Suprapubic skin (tissue), 4 donors: ENCODE results near the gene PRR7. TPM values are rescaled to one million over a fixed set of nuclear protein-coding genes. Genes with fewer than 3 reads are reported as not detected.

ENCODE experiments used
- DNase-seq, 2 donors: peaks; one replicate each; pipeline ENCODE4 v3.0.0-alpha.2; 2019; ENCODE audit warnings: low spot score in 2 of 2
- H3K27ac ChIP-seq: fragments of 200-600 bp; sonication (generic); one replicate; pipeline ENCODE4 v1.5.1; 2019
- H3K27me3 ChIP-seq: fragments of 200-600 bp; sonication (generic); one replicate; pipeline ENCODE4 v1.5.1; 2019
- H3K36me3 ChIP-seq: fragments of 200-600 bp; sonication (generic); one replicate; pipeline ENCODE4 v1.5.1; 2019
- H3K4me1 ChIP-seq: fragments of 200-600 bp; sonication (generic); one replicate; pipeline ENCODE4 v1.5.1; 2019
- H3K4me3 ChIP-seq: fragments of 200-600 bp; sonication (generic); one replicate; pipeline ENCODE4 v1.5.1; 2019; ENCODE audit warnings: mild to moderate bottlenecking
- H3K9me3 ChIP-seq: fragments of 200-600 bp; sonication (generic); one replicate; pipeline ENCODE4 v1.5.1; 2019
- EP300 ChIP-seq: sonication (generic); formaldehyde crosslinking; IDR thresholded peaks from one replicate; pipeline ENCODE4 v1.6.1; 2017; ENCODE audit warnings: antibody characterized with exemption
- POLR2A ChIP-seq, 2 donors: fragments of 450-650 bp; IDR thresholded peaks; one replicate each; pipeline ENCODE4 v1.6.1; 2017; ENCODE audit warnings: antibody characterized with exemption in 2 of 2, mild to moderate bottlenecking in 2 of 2, moderate library complexity in 2 of 2
- POLR2AphosphoS5 ChIP-seq, 3 donors: sonication (generic); formaldehyde crosslinking; IDR thresholded peaks; one replicate each; pipeline ENCODE4 v1.6.1; 2017; ENCODE audit warnings: antibody characterized with exemption in 3 of 3
- WGBS: methylation state at CpG from one replicate; pipeline ENCODE4 v1.1.5; 2018; 5-methylcytosine and 5-hydroxymethylcytosine counted together
- total RNA-seq, 4 donors: library from RNA; depleted of rRNA; stranded (reverse); fragments of >200 nt; gene quantifications; one replicate each; pipeline ENCODE4 v1.1.0, GENCODE V29; 2016
- TF ChIP-seq, protein P1 (sequence below), 2 donors: fragments of 200-600 bp in 1 of 2; fragments of 450-650 bp in 1 of 2; sonication (generic) in 1 of 2; IDR thresholded peaks; one replicate each; pipeline ENCODE4 v1.5.1; 2016 to 2019; ENCODE audit warnings: antibody characterized with exemption in 2 of 2, mild to moderate bottlenecking in 1 of 2, moderate library complexity in 1 of 2

PRR7 gene
- total RNA-seq, 4 donors from 2014 or later: 5.7 to 9.8 (median 7.8) TPM

DNA sequence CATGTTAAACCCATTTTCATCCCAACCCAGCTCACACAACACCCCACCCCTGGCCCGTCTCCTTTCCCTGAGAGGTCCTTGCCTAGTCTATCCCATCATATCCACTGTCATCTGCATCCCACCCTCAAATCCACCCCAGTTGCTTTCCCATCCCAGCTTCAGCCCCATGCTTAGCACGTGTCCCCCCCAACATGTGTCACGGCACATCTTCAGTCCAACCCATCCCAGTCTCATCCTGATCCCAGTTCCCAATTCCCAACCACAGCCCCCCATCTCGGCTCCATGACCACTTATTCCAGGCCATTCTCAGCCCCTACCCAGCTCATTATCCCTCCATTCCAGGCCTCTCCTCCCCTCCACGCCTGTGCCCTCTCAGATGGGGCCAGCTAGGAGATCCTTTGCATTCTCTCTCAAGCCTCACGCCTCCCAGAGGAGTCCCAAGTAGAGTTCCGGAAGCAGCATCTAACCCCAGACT lies 27.4 kb downstream of the PRR7 start:
- no peak for TF ChIP-seq POLR2A (IDR thresholded peaks at IDR 0.05)
- TF ChIP-seq POLR2AphosphoS5 (IDR thresholded peaks at IDR 0.05): no peak
- TF ChIP-seq, protein P1, sequence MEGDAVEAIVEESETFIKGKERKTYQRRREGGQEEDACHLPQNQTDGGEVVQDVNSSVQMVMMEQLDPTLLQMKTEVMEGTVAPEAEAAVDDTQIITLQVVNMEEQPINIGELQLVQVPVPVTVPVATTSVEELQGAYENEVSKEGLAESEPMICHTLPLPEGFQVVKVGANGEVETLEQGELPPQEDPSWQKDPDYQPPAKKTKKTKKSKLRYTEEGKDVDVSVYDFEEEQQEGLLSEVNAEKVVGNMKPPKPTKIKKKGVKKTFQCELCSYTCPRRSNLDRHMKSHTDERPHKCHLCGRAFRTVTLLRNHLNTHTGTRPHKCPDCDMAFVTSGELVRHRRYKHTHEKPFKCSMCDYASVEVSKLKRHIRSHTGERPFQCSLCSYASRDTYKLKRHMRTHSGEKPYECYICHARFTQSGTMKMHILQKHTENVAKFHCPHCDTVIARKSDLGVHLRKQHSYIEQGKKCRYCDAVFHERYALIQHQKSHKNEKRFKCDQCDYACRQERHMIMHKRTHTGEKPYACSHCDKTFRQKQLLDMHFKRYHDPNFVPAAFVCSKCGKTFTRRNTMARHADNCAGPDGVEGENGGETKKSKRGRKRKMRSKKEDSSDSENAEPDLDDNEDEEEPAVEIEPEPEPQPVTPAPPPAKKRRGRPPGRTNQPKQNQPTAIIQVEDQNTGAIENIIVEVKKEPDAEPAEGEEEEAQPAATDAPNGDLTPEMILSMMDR (IDR thresholded peaks at IDR 0.05): no peak
- TF ChIP-seq EP300: no peak
- H3K4me3 ChIP-seq: peak overlapping the region; percentile 85
- WGBS: 60% methylated on average over 7 of the region's 7 CpGs
- no peaks in the 10 kb centered on the region for H3K36me3 ChIP-seq
- peak overlapping the region; percentile 88 for H3K27ac ChIP-seq
- DNase-seq: no peak
- peaks cover 63% of the 10 kb centered on the region for H3K4me1 ChIP-seq
- H3K27me3 ChIP-seq: no peaks in the 10 kb centered on the region
- no peaks in the 10 kb centered on the region for H3K9me3 ChIP-seq

DNA sequence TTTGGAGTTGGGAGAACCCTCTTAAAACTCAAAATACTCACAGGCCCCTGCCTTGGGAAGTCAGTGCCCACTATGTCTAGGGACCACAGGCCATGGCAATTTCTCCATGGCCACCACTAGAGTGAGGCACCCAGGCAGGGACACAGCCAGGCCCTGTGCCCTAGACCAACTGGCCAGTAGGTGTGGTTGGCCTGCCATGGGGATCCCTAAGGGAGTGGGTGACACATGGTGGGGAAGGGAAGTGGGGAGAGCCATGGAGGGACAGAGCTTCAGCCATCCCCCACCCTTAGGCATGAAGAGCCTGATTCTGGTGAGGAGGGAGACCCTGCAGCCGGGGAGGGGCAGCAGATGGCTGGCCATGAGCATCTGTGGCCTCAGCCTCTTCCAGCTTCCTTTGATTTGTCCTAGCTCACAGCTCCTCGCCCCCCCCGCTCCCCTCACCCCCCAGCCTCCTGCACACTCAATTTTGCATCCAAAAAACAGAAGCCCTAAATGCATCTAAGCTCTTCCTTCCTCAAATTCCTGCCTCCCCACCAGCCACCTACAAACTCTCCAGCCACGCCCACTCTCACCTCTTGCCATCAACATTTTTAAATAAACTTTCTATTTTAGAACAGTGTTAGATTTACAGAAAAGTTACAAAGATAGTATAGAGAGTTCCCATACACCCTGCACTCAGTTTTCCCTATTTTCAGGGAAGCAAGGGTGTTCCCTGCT lies 28.4 kb downstream of the PRR7 start:
- Histone ChIP-seq H3K27ac (no peak overlapping the region), H3K9me3 (no peaks in the 10 kb centered on the region), H3K4me3 (no peak overlapping the region), H3K36me3 (no peaks in the 10 kb centered on the region), H3K27me3 (no peaks in the 10 kb centered on the region), H3K4me1 (peaks cover 60% of the 10 kb centered on the region)
- DNase-seq: no peak
- 46% methylated on average over 4 of the region's 4 CpGs for WGBS
- TF ChIP-seq POLR2AphosphoS5 (IDR thresholded peaks at IDR 0.05) (no peak), EP300 (no peak), POLR2A (IDR thresholded peaks at IDR 0.05) (no peak)
- TF ChIP-seq, protein P1 (IDR thresholded peaks at IDR 0.05): no peak

DNA sequence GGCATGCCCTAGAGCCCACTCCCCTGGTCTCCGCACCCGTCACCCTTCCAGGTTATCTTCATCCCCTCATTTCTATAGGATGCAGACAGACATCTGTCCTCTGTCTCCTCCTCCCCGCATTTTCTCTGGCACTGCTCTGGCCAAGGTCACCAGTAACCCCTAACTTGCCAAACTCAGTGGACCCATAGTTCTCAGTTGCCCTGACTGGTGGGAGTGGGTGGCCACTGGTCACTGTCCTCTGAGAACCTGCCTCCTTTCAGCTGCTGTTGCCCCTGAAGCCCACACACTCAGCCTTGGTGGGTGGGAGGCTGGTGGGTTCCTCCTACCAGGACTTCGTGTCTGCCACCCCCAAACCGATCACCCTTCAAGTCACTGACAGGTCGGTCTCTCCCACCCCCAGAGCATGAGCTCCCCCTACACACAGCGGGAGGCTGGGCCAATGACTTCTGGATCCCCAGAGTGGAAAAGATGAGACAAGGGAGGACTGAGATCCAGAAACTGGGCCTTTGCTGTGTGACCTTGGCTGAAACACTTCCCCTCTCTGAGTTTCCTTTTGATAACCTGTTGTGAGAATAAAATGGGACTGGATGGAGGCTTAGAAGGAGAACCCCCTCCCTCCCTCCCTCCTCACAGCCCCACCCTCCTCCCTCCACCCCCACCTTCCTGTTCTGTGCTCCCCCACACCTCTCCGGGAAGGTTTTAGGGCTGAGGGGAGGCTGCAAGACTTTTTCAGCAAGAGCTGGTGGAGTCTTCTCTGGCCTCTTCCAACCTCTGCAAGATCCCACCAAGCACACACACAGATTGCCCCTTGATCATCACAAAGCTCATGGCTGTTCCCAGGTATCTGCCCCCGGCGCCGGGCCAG lies 29.2 kb downstream of the PRR7 start:
- TF ChIP-seq EP300 (no peak), POLR2AphosphoS5 (IDR thresholded peaks at IDR 0.05) (no peak), POLR2A (IDR thresholded peaks at IDR 0.05) (no peak)
- TF ChIP-seq, protein P1 (IDR thresholded peaks at IDR 0.05): no peak
- Histone ChIP-seq H3K36me3 (no peaks in the 10 kb centered on the region), H3K4me3 (no peak overlapping the region), H3K27ac (no peak overlapping the region), H3K4me1 (peaks cover 52% of the 10 kb centered on the region), H3K9me3 (no peaks in the 10 kb centered on the region), H3K27me3 (no peaks in the 10 kb centered on the region)
- DNase-seq: no peak
- 80% methylated on average over 11 of the region's 11 CpGs for WGBS

DNA sequence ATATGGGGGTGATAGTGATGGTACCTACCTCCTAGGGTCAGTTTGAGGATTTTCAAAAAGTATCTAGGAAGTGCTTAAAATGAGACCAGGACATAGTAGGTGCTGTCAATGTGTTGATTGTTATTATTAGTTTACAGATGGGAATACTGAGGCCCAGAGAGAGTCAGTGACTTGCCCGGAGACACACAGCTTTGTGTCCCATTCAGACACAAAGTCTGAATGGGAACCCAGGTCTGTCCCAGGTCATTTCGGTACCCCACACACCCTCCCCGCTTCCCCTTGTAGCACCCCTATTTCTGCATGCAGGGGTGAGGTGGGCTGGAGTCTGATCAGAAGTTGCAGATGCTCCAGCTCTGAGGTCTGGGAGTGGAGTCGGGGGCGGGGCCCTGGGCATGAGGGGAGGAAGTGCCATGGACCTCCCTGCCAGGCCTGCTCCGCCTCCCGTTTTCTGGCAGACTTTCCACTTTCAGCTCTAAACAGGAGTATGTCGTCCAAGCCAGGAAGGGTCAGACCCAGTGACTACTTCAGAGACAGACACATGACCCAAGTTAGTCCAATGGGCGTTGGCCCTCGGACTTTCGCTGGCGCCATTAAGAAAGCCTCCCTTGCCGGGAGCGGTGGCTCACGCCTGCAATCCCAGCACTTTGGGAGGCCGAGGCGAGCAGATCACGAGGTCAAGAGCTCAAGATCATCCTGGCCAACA lies 30.1 kb downstream of the PRR7 start:
- peaks cover 43% of the 10 kb centered on the region for H3K4me1 ChIP-seq
- WGBS: 87% methylated on average over 18 of the region's 18 CpGs

More for the DNA sequence above, 30.1 kb downstream of the PRR7 start:
- no peaks in the 10 kb centered on the region for H3K36me3 ChIP-seq
- H3K9me3 ChIP-seq: no peaks in the 10 kb centered on the region
- H3K27ac ChIP-seq: no peak overlapping the region
- no peak overlapping the region for H3K4me3 ChIP-seq
- no peaks in the 10 kb centered on the region for H3K27me3 ChIP-seq
- TF ChIP-seq POLR2AphosphoS5 (IDR thresholded peaks at IDR 0.05): no peak
- TF ChIP-seq, protein P1 (IDR thresholded peaks at IDR 0.05): no peak
- peak in 1 of 2 donors; percentile 87 for DNase-seq
